Measurements from ENCODE around the gene TNIP3.

Gene TNIP3

DNA sequence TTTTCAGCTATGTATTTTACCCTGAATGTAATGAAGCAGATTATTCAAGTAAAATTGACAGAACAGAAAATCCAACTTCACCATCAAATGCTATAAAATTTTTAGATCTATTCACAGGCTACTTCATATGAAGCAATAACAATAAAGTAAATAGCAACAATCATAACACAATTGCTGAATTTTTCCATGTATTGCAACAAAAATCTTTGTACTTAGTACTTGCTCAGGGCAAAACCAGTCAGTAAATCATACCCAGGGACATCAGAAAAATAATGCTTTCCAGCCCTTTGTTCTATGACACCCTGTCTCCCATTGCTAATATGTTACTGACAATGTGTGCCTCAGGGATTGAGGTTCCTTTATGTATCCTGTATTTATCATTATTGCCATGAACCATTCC, 15.5 kb downstream of the TNIP3 start:
- H3K9ac ChIP-seq (ENCODE audit: low read depth, low read length), result no peak overlapping the region
- H3K4me1 ChIP-seq (ENCODE audit: insufficient read depth, low read length), result no peaks in the 10 kb centered on the region
- no peak overlapping the region for H3K4me3 ChIP-seq (ENCODE audit: low read length)
- no peaks in the 10 kb centered on the region for H3K36me3 ChIP-seq (ENCODE audit: insufficient read depth, low read depth, low read length)
- H3K27ac ChIP-seq (ENCODE audit: low read length), result no peak overlapping the region
- no peaks in the 10 kb centered on the region for H3K27me3 ChIP-seq (ENCODE audit: insufficient read depth, low read length)
- no peaks in the 10 kb centered on the region for H3K9me3 ChIP-seq (ENCODE audit: insufficient read depth, low read depth, low read length)

DNA sequence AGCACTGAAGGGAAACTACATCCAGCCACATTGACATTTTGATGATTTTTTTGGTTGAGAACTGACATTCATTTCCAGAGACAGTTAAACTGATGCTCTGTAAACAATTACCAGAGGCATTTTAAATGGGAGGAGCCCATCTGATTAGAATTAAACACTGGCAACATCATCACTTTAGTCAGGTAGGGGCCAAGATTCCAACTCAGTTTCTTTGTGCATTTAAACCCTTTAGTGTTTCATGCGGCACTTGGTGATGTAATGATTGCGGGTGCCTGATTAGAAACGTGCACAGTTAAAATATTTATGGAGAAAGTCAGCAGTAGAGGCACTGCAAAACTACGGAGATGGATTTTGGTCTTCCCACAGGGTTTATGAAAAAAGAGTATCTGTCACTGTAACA, 16.1 kb downstream of the TNIP3 start:
- Histone ChIP-seq H3K27me3 (ENCODE audit: insufficient read depth, low read length) (no peaks in the 10 kb centered on the region), H3K9me3 (ENCODE audit: insufficient read depth, low read depth, low read length) (no peaks in the 10 kb centered on the region), H3K9ac (ENCODE audit: low read depth, low read length) (no peak overlapping the region), H3K27ac (ENCODE audit: low read length) (no peak overlapping the region), H3K4me3 (ENCODE audit: low read length) (no peak overlapping the region), H3K36me3 (ENCODE audit: insufficient read depth, low read depth, low read length) (no peaks in the 10 kb centered on the region), H3K4me1 (ENCODE audit: insufficient read depth, low read length) (no peaks in the 10 kb centered on the region)

GRCh38 chr4:121146530-121146929, 17.6 kb downstream of the TNIP3 start:
- H3K4me3 ChIP-seq (ENCODE audit: low read length), result no peak overlapping the region
- no peaks in the 10 kb centered on the region for H3K27me3 ChIP-seq (ENCODE audit: insufficient read depth, low read length)
- no peaks in the 10 kb centered on the region for H3K36me3 ChIP-seq (ENCODE audit: insufficient read depth, low read depth, low read length)
- no peak overlapping the region for H3K9ac ChIP-seq (ENCODE audit: low read depth, low read length)
- no peak overlapping the region for H3K27ac ChIP-seq (ENCODE audit: low read length)
- H3K9me3 ChIP-seq (ENCODE audit: insufficient read depth, low read depth, low read length), result no peaks in the 10 kb centered on the region
- H3K4me1 ChIP-seq (ENCODE audit: insufficient read depth, low read length), result no peaks in the 10 kb centered on the region

GRCh38 chr4:121145430-121145829, 18.7 kb downstream of the TNIP3 start:
- Histone ChIP-seq H3K36me3 (ENCODE audit: insufficient read depth, low read depth, low read length) (no peaks in the 10 kb centered on the region), H3K27me3 (ENCODE audit: insufficient read depth, low read length) (no peaks in the 10 kb centered on the region), H3K9me3 (ENCODE audit: insufficient read depth, low read depth, low read length) (no peaks in the 10 kb centered on the region), H3K4me3 (ENCODE audit: low read length) (no peak overlapping the region), H3K4me1 (ENCODE audit: insufficient read depth, low read length) (no peaks in the 10 kb centered on the region), H3K27ac (ENCODE audit: low read length) (no peak overlapping the region), H3K9ac (ENCODE audit: low read depth, low read length) (no peak overlapping the region)

DNA sequence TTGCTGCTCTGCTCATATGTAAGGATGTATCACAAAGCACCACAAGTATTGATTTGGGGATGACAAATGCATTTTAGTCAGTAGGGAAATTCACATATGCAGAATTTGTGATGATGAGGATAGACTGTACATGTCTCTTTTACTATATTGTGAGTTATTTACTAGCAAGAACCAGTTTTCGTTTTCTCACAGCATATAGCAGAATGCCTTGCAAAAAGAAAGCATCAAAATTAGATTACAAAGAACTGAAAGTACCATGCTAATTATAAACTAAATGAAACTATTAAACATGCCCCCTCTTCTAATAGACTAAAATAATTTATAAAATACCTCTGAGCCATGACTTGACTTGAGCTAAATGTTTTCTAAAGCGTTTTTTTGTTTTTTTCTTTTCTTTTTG, 20.1 kb downstream of the TNIP3 start:
- Histone ChIP-seq H3K36me3 (ENCODE audit: insufficient read depth, low read depth, low read length) (no peaks in the 10 kb centered on the region), H3K27ac (ENCODE audit: low read length) (no peak overlapping the region), H3K9ac (ENCODE audit: low read depth, low read length) (no peak overlapping the region), H3K4me1 (ENCODE audit: insufficient read depth, low read length) (no peaks in the 10 kb centered on the region), H3K9me3 (ENCODE audit: insufficient read depth, low read depth, low read length) (no peaks in the 10 kb centered on the region), H3K4me3 (ENCODE audit: low read length) (no peak overlapping the region), H3K27me3 (ENCODE audit: insufficient read depth, low read length) (no peaks in the 10 kb centered on the region)

- Histone ChIP-seq H3K9me3 (ENCODE audit: insufficient read depth, low read depth, low read length) (no peaks in the 10 kb centered on the region), H3K36me3 (ENCODE audit: insufficient read depth, low read depth, low read length) (no peaks in the 10 kb centered on the region), H3K9ac (ENCODE audit: low read depth, low read length) (no peak overlapping the region), H3K27ac (ENCODE audit: low read length) (no peak overlapping the region), H3K27me3 (ENCODE audit: insufficient read depth, low read length) (no peaks in the 10 kb centered on the region), H3K4me3 (ENCODE audit: low read length) (no peak overlapping the region), H3K4me1 (ENCODE audit: insufficient read depth, low read length) (no peaks in the 10 kb centered on the region)
Observed at GRCh38 chr4:121143131-121143530, 21.0 kb downstream of the TNIP3 start.

DNA sequence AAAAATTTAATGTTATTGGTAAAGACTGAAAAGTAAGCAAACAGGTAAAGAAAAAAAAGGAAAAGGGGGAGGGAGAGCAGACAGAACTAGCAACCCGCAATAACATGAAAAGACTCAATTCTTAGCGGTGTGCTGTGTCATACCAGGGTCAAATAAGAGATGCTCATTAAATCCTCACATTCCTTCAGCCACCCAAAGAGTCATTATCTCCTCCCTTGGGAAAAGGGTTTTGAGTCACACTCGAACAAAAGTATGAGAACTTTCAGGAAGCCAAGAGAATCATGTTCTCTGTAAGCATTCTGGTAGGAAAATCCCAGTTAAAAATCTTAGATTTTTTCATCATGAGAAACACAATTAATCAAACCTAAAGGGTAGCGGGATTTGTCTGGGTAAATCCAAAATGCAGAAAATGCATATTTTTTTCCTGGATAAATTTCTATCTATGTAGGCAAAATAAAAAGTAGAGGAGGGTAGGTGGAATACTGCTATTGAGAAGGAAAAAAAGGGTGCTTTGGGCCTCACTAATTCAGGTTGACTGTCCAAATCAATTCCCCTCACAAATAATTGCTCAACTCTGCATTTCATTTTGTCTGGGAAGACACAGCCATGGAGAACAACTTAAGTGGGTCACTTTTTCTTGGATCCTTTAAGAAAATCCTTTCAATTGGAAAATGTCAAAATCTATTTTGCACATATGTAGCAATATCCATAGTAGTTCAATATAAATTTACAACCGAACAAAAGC, 23.2 kb downstream of the TNIP3 start:
- Histone ChIP-seq H3K27me3 (ENCODE audit: insufficient read depth, low read length) (no peaks in the 10 kb centered on the region), H3K27ac (ENCODE audit: low read length) (no peak overlapping the region), H3K36me3 (ENCODE audit: insufficient read depth, low read depth, low read length) (no peaks in the 10 kb centered on the region), H3K9me3 (ENCODE audit: insufficient read depth, low read depth, low read length) (no peaks in the 10 kb centered on the region), H3K9ac (ENCODE audit: low read depth, low read length) (no peak overlapping the region), H3K4me1 (ENCODE audit: insufficient read depth, low read length) (no peaks in the 10 kb centered on the region), H3K4me3 (ENCODE audit: low read length) (no peak overlapping the region)

GRCh38 chr4:121139533-121140222, 24.4 kb downstream of the TNIP3 start:
- H3K4me3 ChIP-seq (ENCODE audit: low read length), result no peak overlapping the region
- H3K4me1 ChIP-seq (ENCODE audit: insufficient read depth, low read length), result no peaks in the 10 kb centered on the region

DNA sequence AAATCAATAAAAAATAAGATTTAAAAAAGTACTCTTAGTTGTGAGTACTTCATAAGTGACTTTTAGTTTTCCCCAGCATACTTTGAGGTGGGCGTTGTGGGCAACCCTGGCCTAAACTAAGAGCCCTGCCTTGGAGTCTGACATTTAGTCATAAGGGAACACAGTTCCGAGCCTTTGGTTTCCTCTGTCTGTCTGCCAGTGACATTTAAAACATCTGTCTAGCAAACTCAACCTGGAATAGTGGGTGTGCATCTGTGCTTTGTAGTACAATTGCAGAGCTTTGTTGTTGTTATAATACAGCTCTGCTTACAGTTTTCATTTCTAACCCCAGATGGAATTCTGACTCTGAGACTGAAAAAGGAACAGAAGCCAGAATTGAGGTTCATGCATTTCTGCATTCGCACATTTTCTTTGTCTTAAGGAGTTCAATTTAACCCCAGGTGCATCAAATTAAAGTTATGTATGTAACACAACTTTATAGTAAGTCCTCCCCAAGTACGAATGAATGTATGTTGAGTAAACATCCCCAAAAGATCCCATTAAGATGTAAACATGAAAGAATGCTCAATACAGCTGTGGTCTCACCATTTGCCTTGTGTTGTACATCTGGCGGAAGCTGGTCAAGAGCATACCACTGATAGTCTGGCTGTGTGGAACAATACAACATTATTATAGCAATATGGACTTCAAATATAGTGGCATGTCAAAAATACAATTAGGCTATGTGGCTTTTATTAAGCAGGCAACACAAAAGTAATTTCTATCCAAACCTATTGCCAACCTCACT, 25.9 kb downstream of the TNIP3 start:
- no peaks in the 10 kb centered on the region for H3K36me3 ChIP-seq (ENCODE audit: insufficient read depth, low read depth, low read length)
- no peak overlapping the region for H3K9ac ChIP-seq (ENCODE audit: low read depth, low read length)
- no peak overlapping the region for H3K27ac ChIP-seq (ENCODE audit: low read length)
- no peak overlapping the region for H3K4me3 ChIP-seq (ENCODE audit: low read length)
- H3K27me3 ChIP-seq (ENCODE audit: insufficient read depth, low read length), result no peaks in the 10 kb centered on the region
- H3K4me1 ChIP-seq (ENCODE audit: insufficient read depth, low read length), result no peaks in the 10 kb centered on the region
- no peaks in the 10 kb centered on the region for H3K9me3 ChIP-seq (ENCODE audit: insufficient read depth, low read depth, low read length)

More at GRCh38 chr4:121139533-121140222, 24.4 kb downstream of the TNIP3 start:
- Histone ChIP-seq H3K27me3 (ENCODE audit: insufficient read depth, low read length) (no peaks in the 10 kb centered on the region), H3K9ac (ENCODE audit: low read depth, low read length) (no peak overlapping the region), H3K9me3 (ENCODE audit: insufficient read depth, low read depth, low read length) (no peaks in the 10 kb centered on the region), H3K36me3 (ENCODE audit: insufficient read depth, low read depth, low read length) (no peaks in the 10 kb centered on the region), H3K27ac (ENCODE audit: low read length) (no peak overlapping the region)

DNA sequence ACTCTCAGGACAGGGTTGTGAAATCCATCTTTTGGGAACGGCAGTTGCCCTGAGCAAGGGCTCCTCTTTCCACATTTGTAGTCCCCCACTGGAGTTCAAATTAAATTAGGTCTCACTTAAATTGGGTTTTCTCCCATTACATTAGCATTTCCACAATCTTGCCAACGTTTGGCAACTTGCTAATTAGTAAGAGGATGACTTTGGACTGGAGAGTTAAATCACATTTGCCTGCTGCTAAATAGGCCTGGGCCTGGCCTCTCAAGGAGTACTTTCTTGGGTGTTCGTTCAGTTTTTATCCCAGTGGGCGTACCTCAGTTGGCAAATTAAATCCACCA, 33.8 kb downstream of the TNIP3 start:
- no peaks in the 10 kb centered on the region for H3K9me3 ChIP-seq (ENCODE audit: insufficient read depth, low read depth, low read length)
- no peak overlapping the region for H3K27ac ChIP-seq (ENCODE audit: low read length)
- H3K36me3 ChIP-seq (ENCODE audit: insufficient read depth, low read depth, low read length), result no peaks in the 10 kb centered on the region
- no peaks in the 10 kb centered on the region for H3K27me3 ChIP-seq (ENCODE audit: insufficient read depth, low read length)
- H3K4me3 ChIP-seq (ENCODE audit: low read length), result no peak overlapping the region
- no peaks in the 10 kb centered on the region for H3K4me1 ChIP-seq (ENCODE audit: insufficient read depth, low read length)
- H3K9ac ChIP-seq (ENCODE audit: low read depth, low read length), result no peak overlapping the region

GRCh38 chr4:121129606-121130325, 34.4 kb downstream of the TNIP3 start:
- Histone ChIP-seq H3K27me3 (ENCODE audit: insufficient read depth, low read length) (no peaks in the 10 kb centered on the region), H3K9me3 (ENCODE audit: insufficient read depth, low read depth, low read length) (no peaks in the 10 kb centered on the region), H3K36me3 (ENCODE audit: insufficient read depth, low read depth, low read length) (no peaks in the 10 kb centered on the region), H3K9ac (ENCODE audit: low read depth, low read length) (no peak overlapping the region), H3K27ac (ENCODE audit: low read length) (no peak overlapping the region), H3K4me1 (ENCODE audit: insufficient read depth, low read length) (no peaks in the 10 kb centered on the region), H3K4me3 (ENCODE audit: low read length) (no peak overlapping the region)

All from iPS-20b (cell line).